Choroid plexus epithelial cell (primary cell): ENCODE data around the gene KLHL29.
A peak's percentile ranks its signal among the peaks of the same experiment; 100 is the strongest.

Source experiments
- DNase-seq: peaks from one replicate; pipeline ENCODE4 v3.0.0-alpha.2; 2010; ENCODE audit warnings: low read depth
- H3K4me3 ChIP-seq: 2 replicates; pipeline ENCODE4 v1.5.1; 2011; ENCODE audit warnings: low read depth, mild to moderate bottlenecking, control low read depth, low read length, moderate library complexity
- CTCF ChIP-seq: conservative IDR thresholded peaks from 2 replicates; pipeline ENCODE4 v1.5.1; 2011; ENCODE audit warnings: low read depth, mild to moderate bottlenecking, control low read depth, inconsistent platforms, low read length, moderate library complexity

KLHL29 gene

DNA sequence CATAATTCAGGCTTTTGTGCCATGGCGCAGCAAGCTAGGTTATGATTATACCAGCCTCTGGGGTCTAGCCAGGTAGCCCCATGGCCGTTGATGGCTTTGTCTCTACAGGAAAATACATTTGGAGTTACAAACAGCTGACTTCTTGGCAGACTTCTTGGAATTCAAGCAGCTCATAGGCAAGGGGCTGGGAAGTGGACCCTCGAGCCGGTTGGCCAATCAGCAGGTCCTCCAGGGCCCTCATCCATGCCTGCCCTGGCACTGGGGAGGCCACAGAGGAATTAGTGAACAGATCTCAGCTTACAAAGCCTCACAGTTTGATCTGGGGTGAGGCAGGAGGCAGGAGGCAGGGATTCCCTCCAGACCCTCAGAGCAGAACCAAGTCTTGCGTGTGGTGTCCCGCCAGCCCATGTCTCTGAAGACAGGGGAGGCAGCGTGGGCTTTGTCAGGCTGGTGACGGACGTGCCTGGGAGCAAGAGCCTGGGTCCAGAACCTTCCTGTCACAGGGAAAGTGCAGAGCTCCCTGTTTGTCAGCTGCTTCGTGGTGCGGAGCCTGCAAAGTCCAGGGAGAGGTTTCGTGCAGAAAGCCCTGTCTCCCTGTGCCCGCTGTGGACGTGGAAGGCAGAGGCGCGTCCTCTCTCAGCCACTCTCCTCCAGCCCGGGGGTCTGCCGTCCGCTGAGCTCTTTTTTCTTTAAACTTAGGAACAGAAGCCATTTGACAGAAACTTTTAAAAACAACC is 131.7 kb downstream of the KLHL29 start:
- no peak overlapping the region for H3K4me3 ChIP-seq
- DNase-seq, result no peak
- TF ChIP-seq CTCF, result no peak

DNA sequence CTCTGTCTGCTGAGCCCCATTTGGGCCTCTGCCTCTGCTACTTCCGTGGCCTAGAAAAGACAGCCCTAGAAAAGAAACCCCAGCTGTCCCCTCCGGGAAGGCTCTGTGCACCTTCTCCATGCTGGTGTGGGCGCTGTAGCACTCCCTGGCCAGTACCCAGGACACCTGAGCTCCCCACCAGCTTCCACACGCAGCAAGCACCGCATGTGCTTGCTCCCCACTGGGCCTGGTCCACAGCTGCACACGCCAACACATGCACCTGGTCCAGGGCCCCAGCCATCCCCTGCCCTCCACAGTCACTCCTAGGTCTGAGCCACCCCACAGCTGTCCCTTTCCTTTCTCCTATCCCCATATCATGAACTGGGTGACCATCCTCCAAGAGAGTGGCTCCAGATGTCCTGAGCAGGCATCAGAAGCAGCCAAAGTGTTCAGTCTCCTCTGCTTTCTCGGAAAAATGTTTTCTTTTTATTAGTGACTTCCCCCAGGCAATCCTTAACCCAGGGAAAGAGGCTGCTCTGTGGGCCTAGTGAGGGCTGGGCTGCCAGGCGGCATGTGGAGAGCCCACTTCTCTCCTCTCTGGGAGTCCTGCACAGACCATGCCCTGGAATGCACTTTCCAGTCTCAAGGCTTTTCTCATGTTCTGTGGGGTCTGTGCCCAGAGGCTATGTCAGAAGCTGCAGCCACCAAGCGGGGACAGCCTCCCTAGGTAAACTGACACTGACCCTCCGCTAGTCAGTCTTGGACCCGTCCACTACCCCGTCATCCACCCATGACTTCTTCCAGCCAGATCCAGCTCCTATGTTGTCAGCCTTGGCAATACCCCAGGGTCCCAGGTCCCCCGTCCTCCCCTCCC is 133.7 kb downstream of the KLHL29 start:
- TF ChIP-seq CTCF, result no peak
- DNase-seq, result no peak
- H3K4me3 ChIP-seq, result no peak overlapping the region

GRCh38 chr2:23519334-23519651 is 134.3 kb downstream of the KLHL29 start:
- H3K4me3 ChIP-seq, result no peak overlapping the region
- DNase-seq, result no peak
- TF ChIP-seq CTCF, result peak; percentile 2

DNA sequence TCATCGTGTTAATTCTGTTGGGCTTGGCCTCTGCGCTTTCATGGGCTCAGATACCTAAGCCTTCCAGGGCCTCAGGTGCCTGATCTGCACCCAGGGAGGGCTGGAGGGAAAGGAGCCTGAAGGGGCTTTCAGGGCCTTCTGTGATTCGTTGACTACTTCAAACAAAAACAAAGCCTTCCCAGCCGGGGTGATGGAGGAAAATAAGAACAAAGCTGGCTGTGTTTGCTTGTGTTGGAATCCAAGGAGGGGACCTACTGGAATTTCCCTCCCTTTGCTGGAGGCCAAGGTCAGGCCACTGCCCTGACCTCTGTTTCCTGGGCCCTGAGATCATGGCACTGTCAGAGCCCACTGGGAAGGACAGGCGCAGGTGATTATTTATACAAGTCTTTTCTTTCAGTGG is 135.3 kb downstream of the KLHL29 start:
- no peak overlapping the region for H3K4me3 ChIP-seq
- no peak for TF ChIP-seq CTCF
- DNase-seq, result no peak

- no peak for TF ChIP-seq CTCF
- H3K4me3 ChIP-seq, result no peak overlapping the region
- DNase-seq, result no peak
Measured at GRCh38 chr2:23521060-23521459, 136.1 kb downstream of the KLHL29 start.

DNA sequence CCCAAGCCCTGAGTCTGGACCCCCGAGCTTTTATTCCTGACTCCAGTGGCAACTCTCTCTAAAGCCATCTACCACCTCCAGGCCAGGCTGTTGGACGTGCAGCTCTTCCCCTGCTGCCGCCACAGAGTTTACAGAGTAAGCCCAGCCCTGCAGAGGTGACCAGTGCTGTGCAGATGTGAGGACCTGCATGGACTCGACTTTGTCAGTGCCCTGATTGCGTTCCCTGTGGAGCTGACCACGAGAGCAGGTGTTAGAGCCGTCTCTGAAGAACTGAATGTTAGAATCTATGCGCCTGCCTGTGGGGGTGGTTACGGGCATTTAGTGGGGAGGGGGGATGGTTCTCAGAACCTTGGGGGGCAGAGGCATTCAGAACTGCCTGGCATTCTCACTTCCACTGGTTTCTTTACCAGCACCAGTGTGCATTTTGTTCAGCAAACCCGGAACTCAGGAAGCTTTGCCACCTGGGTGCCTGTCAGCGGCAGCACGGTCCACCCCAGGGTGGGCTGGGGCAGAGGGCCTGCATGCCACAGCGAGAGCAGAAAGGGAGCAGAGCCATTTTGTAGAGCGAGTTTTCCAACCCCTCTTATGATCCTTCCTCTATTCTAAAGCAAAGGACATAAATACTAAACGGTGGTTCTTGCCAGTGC is 137.9 kb downstream of the KLHL29 start:
- DNase-seq, result no peak
- TF ChIP-seq CTCF, result no peak
- no peak overlapping the region for H3K4me3 ChIP-seq
